ENCODE measurements around the gene RAD51AP2.

Gene RAD51AP2

DNA sequence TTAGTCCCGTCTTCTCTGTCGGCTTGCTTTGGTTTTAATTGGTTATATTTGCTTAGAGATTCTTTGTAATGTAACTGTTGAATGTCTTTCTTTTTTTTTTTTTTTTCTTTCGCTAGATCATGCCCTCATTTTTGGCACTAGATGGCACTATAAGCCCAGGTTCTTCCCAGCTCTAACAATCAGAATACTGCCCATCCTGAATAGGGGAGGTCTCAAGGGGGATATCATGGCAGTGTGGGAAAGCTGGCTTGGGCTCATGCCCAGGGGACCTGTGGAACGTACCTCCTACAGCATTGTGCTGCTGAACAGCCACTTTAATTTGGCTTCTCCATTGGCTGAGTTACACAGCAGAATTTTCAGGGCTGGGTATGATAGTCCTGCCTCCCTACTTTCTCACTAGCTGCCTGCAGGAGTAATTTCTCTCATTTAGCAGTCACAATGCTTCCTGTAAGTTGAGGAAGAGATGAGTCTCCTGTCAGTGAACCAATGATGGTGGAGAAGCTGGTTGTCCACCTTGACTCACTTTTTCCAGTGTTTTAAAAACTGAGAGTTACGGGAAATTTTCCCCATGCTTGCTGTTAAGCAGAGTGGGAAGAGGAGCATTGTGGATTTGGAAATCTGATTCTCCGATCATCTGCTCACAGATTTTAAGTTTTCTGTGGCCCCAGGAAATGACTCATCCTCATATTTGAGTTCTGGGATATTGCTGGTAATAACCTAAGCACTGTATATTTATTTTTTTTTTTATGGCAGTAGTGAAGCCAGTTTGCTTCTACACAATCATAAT is 47.2 kb downstream of the RAD51AP2 start:
- no peak for DNase-seq (ENCODE audit: low spot score)

DNA sequence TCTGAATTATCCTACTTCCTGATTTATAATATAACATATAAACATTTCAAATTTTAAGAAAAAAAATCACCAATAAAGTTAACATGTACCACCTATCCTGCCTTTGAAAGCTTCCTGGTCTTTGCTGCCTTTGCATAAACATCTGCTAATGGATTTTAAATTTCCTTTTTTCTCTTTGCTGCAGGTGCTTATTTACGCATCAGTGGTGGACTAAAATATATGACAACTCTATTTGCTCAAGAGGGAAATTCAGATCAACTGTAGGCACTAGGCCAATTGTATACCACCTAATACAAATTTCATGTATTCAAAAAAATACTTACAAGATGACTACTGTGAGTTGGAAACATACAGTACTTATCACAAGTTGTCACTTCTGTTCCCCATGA is 57.2 kb downstream of the RAD51AP2 start:
- DNase-seq (ENCODE audit: low spot score), result no peak

Data from AG20443 (cell line).